DOHH2 (cell line): Measurements from ENCODE around the gene HTR3C.

Experiments
- H3F3A ChIP-seq: fragments of 200-600 bp; sonication (generic), shearing (Covaris generic); 2 replicates; pipeline ENCODE4 v1.6.0; 2016; ENCODE audit warnings: antibody characterized with exemption, mild to moderate bottlenecking; ENCODE audit not compliant: control insufficient read depth, insufficient read depth
- H3K27ac ChIP-seq: fragments of 200-600 bp; sonication (generic); 2 replicates; pipeline ENCODE4 v1.5.1; 2014; ENCODE audit warnings: low read depth, mild to moderate bottlenecking, low read length, moderate library complexity
- H3K27me3 ChIP-seq: fragments of 200-600 bp; sonication (generic); 2 replicates; pipeline ENCODE4 v1.6.1; 2014; ENCODE audit warnings: mild to moderate bottlenecking, low read length, mixed read lengths; ENCODE audit not compliant: control insufficient read depth
- H3K36me3 ChIP-seq: fragments of 200-600 bp; sonication (generic); 2 replicates; pipeline ENCODE4 v1.6.1; 2014; ENCODE audit warnings: mild to moderate bottlenecking, low read length, moderate library complexity, mixed read lengths; ENCODE audit not compliant: control insufficient read depth
- H3K4me1 ChIP-seq: fragments of 200-600 bp; sonication (generic); 2 replicates; pipeline ENCODE4 v1.6.1; 2014; ENCODE audit warnings: mild to moderate bottlenecking, low read length, mixed read lengths; ENCODE audit not compliant: control insufficient read depth
- H3K4me2 ChIP-seq: fragments of 200-600 bp; sonication (generic); 2 replicates; pipeline ENCODE4 v1.6.0; 2014; ENCODE audit warnings: mild to moderate bottlenecking, low read length, moderate library complexity
- H3K4me3 ChIP-seq: fragments of 200-600 bp; sonication (generic); 2 replicates; pipeline ENCODE4 v1.5.1; 2014; ENCODE audit warnings: mild to moderate bottlenecking, low read length, mixed read lengths
- H3K79me2 ChIP-seq: fragments of 200-600 bp; sonication (generic); 2 replicates; pipeline ENCODE4 v1.6.1; 2014; ENCODE audit warnings: mild to moderate bottlenecking, low read length, mixed read lengths; ENCODE audit not compliant: control insufficient read depth
- H3K9me2 ChIP-seq: fragments of 200-600 bp; sonication (generic); replicated peaks from 2 replicates; pipeline ENCODE4 v1.6.1; 2014; ENCODE audit warnings: mild to moderate bottlenecking, low read length, mixed read lengths; ENCODE audit not compliant: control insufficient read depth
- H3K9me3 ChIP-seq: fragments of 200-600 bp; sonication (generic); 2 replicates; pipeline ENCODE4 v1.6.1; 2014; ENCODE audit warnings: antibody characterized with exemption, low read length, mixed read lengths; ENCODE audit not compliant: control insufficient read depth, insufficient read depth
- H4K20me1 ChIP-seq: fragments of 200-600 bp; sonication (generic); 2 replicates; pipeline ENCODE4 v1.6.0; 2014; ENCODE audit warnings: low read depth, mild to moderate bottlenecking, antibody characterized with exemption, low read length, moderate library complexity; ENCODE audit not compliant: control insufficient read depth, insufficient read depth
- CTCF ChIP-seq: fragments of 200-600 bp; sonication (generic); IDR thresholded peaks from one replicate; pipeline ENCODE4 v1.5.1; 2014; ENCODE audit warnings: antibody characterized with exemption, mild to moderate bottlenecking, low read depth, low read length; ENCODE audit not compliant: poor library complexity, severe bottlenecking
- EZH2phosphoT487 ChIP-seq: fragments of 200-600 bp; sonication (generic); IDR thresholded peaks from 2 replicates; pipeline ENCODE4 v1.6.1; 2017; ENCODE audit warnings: borderline replicate concordance, mild to moderate bottlenecking, antibody characterized with exemption, low read length, moderate library complexity, mixed read lengths

The HTR3C gene

GRCh38 chr3:184039414-184039813 lies 13.4 kb upstream of the HTR3C start:
- H4K20me1 ChIP-seq, result no peaks in the 10 kb centered on the region
- no peaks in the 10 kb centered on the region for H3K4me1 ChIP-seq
- H3K79me2 ChIP-seq, result no peaks in the 10 kb centered on the region
- H3K4me2 ChIP-seq, result no peak overlapping the region
- H3K9me2 ChIP-seq, result no peaks in the 10 kb centered on the region
- no peaks in the 10 kb centered on the region for H3K9me3 ChIP-seq
- no peaks in the 10 kb centered on the region for H3K36me3 ChIP-seq
- TF ChIP-seq EZH2phosphoT487 (no peak), CTCF (no peak)
- no peaks in the 10 kb centered on the region for H3F3A ChIP-seq
- H3K27ac ChIP-seq, result no peak overlapping the region
- H3K4me3 ChIP-seq, result no peak overlapping the region
- H3K27me3 ChIP-seq, result peaks cover 2% of the 10 kb centered on the region; the same call in 1 of the 2 replicates

- Histone ChIP-seq H3K27ac (no peak overlapping the region), H3F3A (no peaks in the 10 kb centered on the region), H3K4me1 (no peaks in the 10 kb centered on the region), H3K79me2 (no peaks in the 10 kb centered on the region), H3K9me2 (no peaks in the 10 kb centered on the region), H4K20me1 (no peaks in the 10 kb centered on the region), H3K4me3 (no peak overlapping the region), H3K36me3 (no peaks in the 10 kb centered on the region), H3K4me2 (no peak overlapping the region), H3K9me3 (no peaks in the 10 kb centered on the region), H3K27me3 (peaks cover 2% of the 10 kb centered on the region; the same call in 1 of the 2 replicates)
- TF ChIP-seq EZH2phosphoT487 (no peak), CTCF (no peak)
Observed at GRCh38 chr3:184040010-184040409, 12.8 kb upstream of the HTR3C start.

- H3K27me3 ChIP-seq, result peaks cover 2% of the 10 kb centered on the region; the same call in 1 of the 2 replicates
- no peaks in the 10 kb centered on the region for H3K9me2 ChIP-seq
- TF ChIP-seq EZH2phosphoT487 (no peak), CTCF (no peak)
Observed at GRCh38 chr3:184042617-184043016, 10.2 kb upstream of the HTR3C start.

GRCh38 chr3:184045995-184046394 lies 6.9 kb upstream of the HTR3C start:
- TF ChIP-seq CTCF (no peak), EZH2phosphoT487 (no peak)
- no peaks in the 10 kb centered on the region for H3K4me1 ChIP-seq
- no peaks in the 10 kb centered on the region for H3K9me2 ChIP-seq
- no peaks in the 10 kb centered on the region for H3K79me2 ChIP-seq
- no peaks in the 10 kb centered on the region for H4K20me1 ChIP-seq
- no peaks in the 10 kb centered on the region for H3F3A ChIP-seq
- no peak overlapping the region for H3K4me2 ChIP-seq
- no peaks in the 10 kb centered on the region for H3K27me3 ChIP-seq
- H3K4me3 ChIP-seq, result no peak overlapping the region
- no peak overlapping the region for H3K27ac ChIP-seq
- no peaks in the 10 kb centered on the region for H3K36me3 ChIP-seq
- no peaks in the 10 kb centered on the region for H3K9me3 ChIP-seq

More at GRCh38 chr3:184042617-184043016, 10.2 kb upstream of the HTR3C start:
- Histone ChIP-seq H4K20me1 (no peaks in the 10 kb centered on the region), H3K36me3 (no peaks in the 10 kb centered on the region), H3K79me2 (no peaks in the 10 kb centered on the region), H3K4me3 (no peak overlapping the region), H3F3A (no peaks in the 10 kb centered on the region), H3K4me1 (no peaks in the 10 kb centered on the region), H3K27ac (no peak overlapping the region), H3K9me3 (no peaks in the 10 kb centered on the region), H3K4me2 (no peak overlapping the region)
